HUES64 (cell line): ENCODE measurements around the gene CDH4.
"Not testable (repeated sequence)": the region's sequence is repeated elsewhere in the genome, so short reads cannot be mapped to it uniquely, and the experiment has no call there.

Experiments used
- H3K27ac ChIP-seq: 2 replicates; pipeline ENCODE4 v1.7.0; 2013; ENCODE audit warnings: low read depth, low read length, inconsistent platforms
- H3K27me3 ChIP-seq: 2 replicates; pipeline ENCODE4 v1.6.1; 2013; ENCODE audit warnings: mild to moderate bottlenecking, low read length; ENCODE audit not compliant: insufficient read depth
- H3K36me3 ChIP-seq: 2 replicates; pipeline ENCODE4 v1.6.1; 2013; ENCODE audit warnings: mild to moderate bottlenecking, low read length; ENCODE audit not compliant: insufficient read depth
- H3K4me1 ChIP-seq: 2 replicates; pipeline ENCODE4 v1.6.1; 2013; ENCODE audit warnings: mild to moderate bottlenecking, low read length, moderate library complexity; ENCODE audit not compliant: insufficient read depth
- H3K4me3 ChIP-seq: 2 replicates; pipeline ENCODE4 v1.5.1; 2013; ENCODE audit warnings: mild to moderate bottlenecking, low read length, moderate library complexity
- H3K9ac ChIP-seq: 2 replicates; pipeline ENCODE4 v1.6.1; 2013; ENCODE audit warnings: mild to moderate bottlenecking, low read depth, low read length
- H3K9me3 ChIP-seq: 2 replicates; pipeline ENCODE4 v1.6.1; 2013; ENCODE audit warnings: low read depth, low read length; ENCODE audit not compliant: insufficient read depth
- WGBS: fragments of 150-250, 120-280 bp; methylation state at CpG from one replicate; pipeline ENCODE4 v1.1.7; 2013; ENCODE audit warnings: missing lambda C conversion rate; 5-methylcytosine and 5-hydroxymethylcytosine counted together

CDH4 gene

GRCh38 chr20:61941721-61942405 lies 689.8 kb downstream of the CDH4 start:
- Histone ChIP-seq H3K36me3 (no peaks in the 10 kb centered on the region), H3K4me3 (no peak overlapping the region), H3K27ac (no peak overlapping the region), H3K4me1 (no peaks in the 10 kb centered on the region), H3K9ac (no peak overlapping the region), H3K27me3 (no peaks in the 10 kb centered on the region), H3K9me3 (no peaks in the 10 kb centered on the region)
- WGBS = 93% methylated on average over 16 of the region's 16 CpGs

GRCh38 chr20:61942526-61942925 lies 690.5 kb downstream of the CDH4 start:
- H3K27me3 ChIP-seq = no peaks in the 10 kb centered on the region
- WGBS = 93% methylated on average over 8 of the region's 9 CpGs

GRCh38 chr20:61944967-61945366 lies 692.9 kb downstream of the CDH4 start:
- H3K9me3 ChIP-seq, H3K9ac ChIP-seq, H3K4me1 ChIP-seq, H3K27ac ChIP-seq, H3K36me3 ChIP-seq, H3K27me3 ChIP-seq, H3K4me3 ChIP-seq: not testable (repeated sequence)
- 92% methylated on average over 29 of the region's 34 CpGs for WGBS

More at GRCh38 chr20:61942526-61942925, 690.5 kb downstream of the CDH4 start:
- Histone ChIP-seq H3K9ac (no peak overlapping the region), H3K9me3 (no peaks in the 10 kb centered on the region), H3K36me3 (no peaks in the 10 kb centered on the region), H3K4me1 (no peaks in the 10 kb centered on the region), H3K4me3 (no peak overlapping the region), H3K27ac (no peak overlapping the region)

DNA sequence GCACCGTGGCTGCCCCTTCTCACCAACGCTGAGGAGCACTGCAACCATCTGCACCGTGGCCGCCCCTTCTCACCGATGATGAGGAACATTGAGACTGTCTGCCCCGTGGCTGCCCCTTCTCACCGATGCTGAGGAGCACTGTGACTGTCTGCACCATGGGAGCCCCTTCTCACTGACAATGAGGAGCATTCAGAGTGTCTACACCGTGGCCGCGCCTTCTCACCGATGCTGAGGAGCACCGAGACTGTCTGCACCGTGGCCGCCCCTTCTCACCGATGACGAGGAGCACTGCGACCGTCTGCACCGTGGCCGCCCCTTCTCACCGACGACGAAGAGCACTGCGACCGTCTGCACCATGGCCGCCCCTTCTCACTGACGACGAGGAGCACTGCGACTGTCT lies 693.4 kb downstream of the CDH4 start:
- H3K27me3 ChIP-seq, H3K4me1 ChIP-seq, H3K9me3 ChIP-seq, H3K9ac ChIP-seq, H3K36me3 ChIP-seq, H3K4me3 ChIP-seq, H3K27ac ChIP-seq: not testable (repeated sequence)
- 95% methylated on average over 24 of the region's 29 CpGs for WGBS

- WGBS = 90% methylated on average over 28 of the region's 28 CpGs
- not testable (repeated sequence) for H3K4me3 ChIP-seq, H3K9ac ChIP-seq
Measured at GRCh38 chr20:61948056-61948455, 696.0 kb downstream of the CDH4 start.

DNA sequence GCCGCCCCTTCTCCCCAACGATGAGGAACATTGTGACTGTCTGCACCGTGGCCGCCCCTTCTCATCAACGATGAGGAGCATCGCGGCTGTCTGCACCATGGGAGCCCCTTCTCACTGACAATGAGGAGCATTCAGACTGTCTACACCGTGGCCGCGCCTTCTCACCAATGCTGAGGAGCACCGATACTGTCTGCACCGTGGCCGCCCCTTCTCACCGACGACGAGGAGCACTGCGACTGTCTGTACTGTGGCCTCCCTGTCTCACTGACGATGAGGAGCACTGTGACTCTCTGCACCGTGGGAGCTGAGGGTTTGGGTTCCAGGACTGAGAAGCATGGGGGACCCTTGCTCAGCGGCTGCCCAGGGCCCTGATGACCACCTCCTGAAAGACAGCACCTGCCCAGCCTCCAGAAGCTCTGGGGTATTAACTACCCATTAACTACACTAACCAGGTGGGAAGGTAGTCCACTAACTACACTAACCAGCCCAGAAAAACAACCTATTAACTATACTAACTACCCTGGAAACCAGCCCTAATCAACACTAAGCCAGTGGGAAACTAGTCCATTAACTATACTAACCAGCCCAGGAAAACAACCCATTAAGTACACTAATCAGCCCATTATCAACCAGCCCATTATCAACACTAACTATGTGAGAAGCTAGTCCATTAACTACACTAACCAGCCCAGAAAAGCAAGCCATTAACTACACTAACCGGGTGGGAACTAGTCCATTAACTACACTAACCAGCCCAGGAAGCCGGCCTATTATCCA lies 696.7 kb downstream of the CDH4 start:
- H3K4me3 ChIP-seq = no peak overlapping the region
- no peaks in the 10 kb centered on the region for H3K27me3 ChIP-seq
- no peaks in the 10 kb centered on the region for H3K36me3 ChIP-seq
- no peaks in the 10 kb centered on the region for H3K9me3 ChIP-seq
- H3K27ac ChIP-seq = no peak overlapping the region
- 91% methylated on average over 22 of the region's 22 CpGs for WGBS
- no peaks in the 10 kb centered on the region for H3K4me1 ChIP-seq
- no peak overlapping the region for H3K9ac ChIP-seq

More at GRCh38 chr20:61948056-61948455, 696.0 kb downstream of the CDH4 start:
- H3K27me3 ChIP-seq, H3K9me3 ChIP-seq, H3K4me1 ChIP-seq, H3K36me3 ChIP-seq, H3K27ac ChIP-seq: not testable (repeated sequence)

DNA sequence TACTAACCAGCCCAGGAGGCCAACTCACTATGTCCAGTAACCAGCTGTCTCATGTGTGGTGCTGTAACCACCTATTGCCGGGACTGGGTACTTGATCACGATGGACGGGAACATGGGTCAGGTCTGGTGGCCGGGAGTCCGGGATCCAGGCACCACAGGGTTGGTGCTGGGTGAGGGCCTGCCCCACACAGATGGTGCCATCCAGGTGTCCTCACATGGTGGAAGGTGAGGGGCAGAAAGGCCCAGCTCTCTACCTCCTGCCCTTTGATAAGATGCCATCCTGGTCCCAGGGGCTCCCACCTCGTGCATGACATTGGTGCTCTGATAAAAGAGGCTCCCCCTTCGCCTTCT lies 697.3 kb downstream of the CDH4 start:
- H3K27ac ChIP-seq = no peak overlapping the region
- 93% methylated on average over 7 of the region's 7 CpGs for WGBS
- H3K4me3 ChIP-seq = no peak overlapping the region

GRCh38 chr20:61949714-61950640 lies 697.9 kb downstream of the CDH4 start:
- no peak overlapping the region for H3K27ac ChIP-seq
- H3K9me3 ChIP-seq = no peaks in the 10 kb centered on the region
- no peak overlapping the region for H3K4me3 ChIP-seq
- 90% methylated on average over 21 of the region's 21 CpGs for WGBS
- H3K4me1 ChIP-seq = no peaks in the 10 kb centered on the region
- no peaks in the 10 kb centered on the region for H3K36me3 ChIP-seq
- H3K9ac ChIP-seq = no peak overlapping the region
- no peaks in the 10 kb centered on the region for H3K27me3 ChIP-seq

More for the DNA sequence above, 697.3 kb downstream of the CDH4 start:
- Histone ChIP-seq H3K36me3 (no peaks in the 10 kb centered on the region), H3K9me3 (no peaks in the 10 kb centered on the region), H3K9ac (no peak overlapping the region), H3K27me3 (no peaks in the 10 kb centered on the region), H3K4me1 (no peaks in the 10 kb centered on the region)

DNA sequence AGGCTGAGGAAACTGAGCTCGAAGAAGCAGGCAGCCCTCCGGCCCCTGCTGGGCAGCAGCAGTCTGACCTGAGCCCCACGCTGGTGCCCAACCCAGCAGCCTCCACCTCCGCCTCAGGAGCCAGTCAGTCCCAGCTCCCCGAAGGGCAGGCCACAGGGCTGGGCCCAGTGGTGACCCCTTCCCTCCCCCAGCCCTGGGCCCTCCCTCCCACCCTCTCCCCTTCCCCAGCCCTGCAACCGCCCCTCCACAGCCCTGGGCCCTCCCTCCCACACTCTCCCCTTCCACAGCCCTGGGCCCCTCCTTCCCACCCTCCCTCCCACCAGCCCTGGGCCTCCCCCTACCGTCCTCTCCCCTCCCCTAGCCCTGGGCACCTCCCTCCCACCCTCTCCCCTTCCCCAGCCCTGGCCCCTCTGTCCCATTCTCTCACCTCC lies 698.6 kb downstream of the CDH4 start:
- H3K36me3 ChIP-seq = no peaks in the 10 kb centered on the region
- no peaks in the 10 kb centered on the region for H3K9me3 ChIP-seq
- no peak overlapping the region for H3K27ac ChIP-seq
- H3K4me1 ChIP-seq = no peaks in the 10 kb centered on the region
- no peak overlapping the region for H3K9ac ChIP-seq
- no peaks in the 10 kb centered on the region for H3K27me3 ChIP-seq
- WGBS = 51% methylated on average over 7 of the region's 7 CpGs
- no peak overlapping the region for H3K4me3 ChIP-seq

DNA sequence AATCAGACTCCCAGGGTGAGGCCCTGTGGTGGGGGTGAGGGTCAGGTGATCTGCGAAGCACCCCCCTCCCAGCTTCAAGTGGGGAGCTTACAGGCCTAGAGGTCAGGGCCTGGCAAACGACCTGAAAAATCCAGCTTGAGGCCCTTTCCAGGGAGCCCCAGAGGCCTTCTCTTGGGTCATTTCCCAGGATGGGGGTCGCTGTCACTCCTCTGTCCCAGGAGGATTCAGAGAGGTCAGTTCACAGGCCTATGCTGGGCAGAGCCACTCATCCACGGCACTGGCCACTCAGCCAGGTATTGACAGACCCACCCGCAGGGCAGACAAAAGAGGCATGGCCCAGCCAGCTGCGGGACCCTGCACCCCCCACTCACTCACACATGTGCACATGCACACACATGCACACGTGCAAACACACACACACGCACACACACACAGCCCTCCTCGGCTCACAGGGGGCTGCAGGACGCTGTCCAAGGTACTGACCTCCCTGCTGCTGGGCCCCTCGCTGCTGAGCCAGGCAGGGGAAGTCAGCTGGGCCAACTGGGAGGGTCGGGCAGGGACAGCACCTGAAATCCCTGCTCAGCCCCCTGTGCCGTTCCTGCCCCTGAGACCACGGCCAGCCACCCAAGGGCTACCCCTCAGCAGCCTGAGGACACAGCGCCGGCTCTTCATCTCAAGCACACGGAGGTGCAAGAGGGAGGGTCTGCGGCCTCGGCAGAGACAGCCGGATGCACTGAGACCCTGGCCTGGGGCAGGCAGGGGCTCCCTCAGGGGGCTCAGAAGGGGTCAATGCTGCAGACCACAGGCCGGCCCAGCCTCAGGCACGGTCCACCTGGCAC lies 699.9 kb downstream of the CDH4 start:
- Histone ChIP-seq H3K9ac (no peak overlapping the region), H3K27ac (peak overlapping the region; percentile 6; the same call in 1 of the 2 replicates), H3K9me3 (no peaks in the 10 kb centered on the region), H3K4me1 (no peaks in the 10 kb centered on the region), H3K4me3 (no peak overlapping the region), H3K27me3 (no peaks in the 10 kb centered on the region), H3K36me3 (no peaks in the 10 kb centered on the region)
- WGBS = 49% methylated on average over 22 of the region's 22 CpGs
